K562 (cell line): ENCODE results near the gene TMA7B. TPM values are rescaled to one million over a fixed set of nuclear protein-coding genes. Genes with fewer than 3 reads are reported as not detected.

Experiments used
- ATAC-seq: fragments of 200-7000 bp; cut with Tn5 transposase; 3 replicates; pipeline ENCODE4 v1.9.1; 2020; ENCODE audit warnings: moderate library complexity
- BruUV-seq: library from RNA; stranded (reverse); fragments of 400-500 nt; replicated peaks from 2 replicates; lab custom pipeline; 2021; lab: Mats Ljungman, UMichigan
- CTCF ChIA-PET: fragments of 300-600 bp; formaldehyde crosslinking; extraction: SDS; loops from one replicate; lab custom pipeline; 2021; ENCODE audit warnings: low intra/inter-chr PET ratio; lab: Yijun Ruan, JAX
- POLR2A ChIA-PET: fragments of 300-600, 350-650 bp; sonication (Branson Sonifier 250); formaldehyde crosslinking; extraction: SDS; loops from one replicate; lab custom pipeline; 2021; ENCODE audit warnings: antibody characterized with exemption, inconsistent platforms; lab: Yijun Ruan, JAX
- DNase-seq, 4 experiments: peaks; one replicate each; pipeline versions ENCODE4 v3.0.0 to v3.0.0-alpha.2; 2011 to 2018; ENCODE audit warnings: low spot score in 3 of 4, mixed read lengths in 3 of 4; ENCODE audit errors: extremely low read depth in 1 of 4
- FAIRE-seq: peaks from 2 replicates; lab custom pipeline; 2011; peaks lifted over from hg19 to GRCh38; lab: Jason Lieb, UNC
- H2AFZ ChIP-seq: 2 replicates; pipeline ENCODE4 v1.6.0; 2011; ENCODE audit warnings: low read depth, low read length, control low read depth, inconsistent platforms
- H3K27ac ChIP-seq: fragments of 200-600 bp; 3 replicates; pipeline ENCODE4 v1.8.0; 2011; ENCODE audit warnings: low read depth, mild to moderate bottlenecking, control low read depth, inconsistent platforms, low read length, moderate library complexity, mixed read lengths; ENCODE audit errors: extremely low read depth
- H3K27me3 ChIP-seq, 2 experiments: fragments of 300-600 bp in 1 of 2; 2 replicates in 1 of 2; 3 replicates in 1 of 2; pipeline versions ENCODE4 v1.6.0 to v1.8.0; 2011; ENCODE audit warnings: inconsistent platforms in 2 of 2, low read length in 2 of 2, mild to moderate bottlenecking in 1 of 2, mixed read lengths in 1 of 2, moderate library complexity in 1 of 2; ENCODE audit not compliant: control insufficient read depth in 2 of 2, insufficient read depth in 2 of 2
- H3K36me3 ChIP-seq: fragments of 300-600 bp; 3 replicates; pipeline ENCODE4 v1.8.0; 2011; ENCODE audit warnings: mild to moderate bottlenecking, low read length, inconsistent platforms; ENCODE audit not compliant: control insufficient read depth, insufficient read depth
- H3K4me1 ChIP-seq, 2 experiments: fragments of 200-600 bp in 1 of 2; replicated peaks in 1 of 2; 2 replicates in 1 of 2; 3 replicates in 1 of 2; pipeline versions ENCODE4 v1.5.1 to v1.8.0; 2011; ENCODE audit warnings: inconsistent platforms in 2 of 2, low read length in 2 of 2, mild to moderate bottlenecking in 1 of 2, mixed read lengths in 1 of 2, moderate library complexity in 1 of 2; ENCODE audit not compliant: control insufficient read depth in 2 of 2, insufficient read depth in 2 of 2
- H3K4me2 ChIP-seq: 2 replicates; pipeline ENCODE4 v1.6.1; 2011; ENCODE audit warnings: low read length, control low read depth, inconsistent platforms, mixed read lengths; ENCODE audit not compliant: insufficient read depth
- H3K4me3 ChIP-seq: fragments of 200-600 bp; sonication (generic), shearing (Covaris generic); 2 replicates; pipeline ENCODE4 v1.5.1; 2016; ENCODE audit warnings: control low read depth, inconsistent platforms
- H3K79me2 ChIP-seq: fragments of 200-600 bp; 3 replicates; pipeline ENCODE4 v1.8.0; 2011; ENCODE audit warnings: low read length, inconsistent platforms; ENCODE audit not compliant: control insufficient read depth, insufficient read depth
- H3K9ac ChIP-seq, 2 experiments: 2 replicates each; pipeline versions ENCODE4 v1.6.0 to v1.6.1; 2011; ENCODE audit warnings: low read depth in 2 of 2, low read length in 2 of 2, control low read depth in 1 of 2, inconsistent platforms in 1 of 2, mild to moderate bottlenecking in 1 of 2, mixed read lengths in 1 of 2; ENCODE audit not compliant: insufficient read depth in 1 of 2
- H3K9me1 ChIP-seq: one replicate; pipeline ENCODE4 v1.6.0; 2011; ENCODE audit warnings: inconsistent platforms, mild to moderate bottlenecking, low read length, moderate library complexity; ENCODE audit not compliant: control insufficient read depth, insufficient read depth
- H3K9me3 ChIP-seq: replicated peaks from 2 replicates; pipeline ENCODE4 v1.5.1; 2011; ENCODE audit warnings: low read depth, low read length, inconsistent platforms; ENCODE audit not compliant: control insufficient read depth, insufficient read depth
- H4K20me1 ChIP-seq: replicated peaks from 2 replicates; pipeline ENCODE4 v1.6.1; 2011; ENCODE audit warnings: low read length, inconsistent platforms, mixed read lengths; ENCODE audit not compliant: control insufficient read depth, insufficient read depth
- CXXC5 ChIP-seq: fragments of 250-450 bp; sonication (Bioruptor Pico); IDR thresholded peaks from 2 replicates; pipeline ENCODE4 v1.8.0; 2022; ENCODE audit warnings: inconsistent platforms, mild to moderate bottlenecking, moderate library complexity
- NCOA4 ChIP-seq: fragments of 450-650 bp; IDR thresholded peaks from 2 replicates; pipeline ENCODE4 v1.6.1; 2018; ENCODE audit warnings: mild to moderate bottlenecking; ENCODE audit not compliant: partially characterized antibody
- SMARCA5 ChIP-seq: fragments of 450-650 bp; IDR thresholded peaks from 2 replicates; pipeline ENCODE4 v1.6.1; 2016
- SMARCC2 ChIP-seq: fragments of 450-650 bp; IDR thresholded peaks from 2 replicates; pipeline ENCODE4 v1.6.1; 2017; ENCODE audit warnings: antibody characterized with exemption, moderate library complexity, mild to moderate bottlenecking, low read depth
- TSHZ1 ChIP-seq: fragments of 250-450 bp; sonication (Bioruptor Pico); IDR thresholded peaks from 2 replicates; pipeline ENCODE4 v1.4.0; 2020; ENCODE audit warnings: mild to moderate bottlenecking, moderate library complexity
- YBX1 ChIP-seq: fragments of 450-650 bp; IDR thresholded peaks from 2 replicates; pipeline ENCODE4 v1.7.1; 2016; ENCODE audit warnings: mild to moderate bottlenecking
- ZNF277 ChIP-seq: fragments of 250-450 bp; sonication (Bioruptor Pico); IDR thresholded peaks from 2 replicates; pipeline ENCODE4 v1.8.0; 2022; ENCODE audit warnings: inconsistent platforms, mild to moderate bottlenecking, moderate library complexity, borderline replicate concordance
- ZNF41 ChIP-seq: fragments of 250-450 bp; sonication (Bioruptor Pico); conservative IDR thresholded peaks from 2 replicates; pipeline ENCODE4 v1.4.0; 2020; ENCODE audit warnings: mild to moderate bottlenecking
- ZNF584 ChIP-seq: fragments of 200-800 bp; sonication (Bioruptor generic); IDR thresholded peaks from 2 replicates; pipeline ENCODE4 v1.6.1; 2016; ENCODE audit warnings: low read depth, mild to moderate bottlenecking, missing genetic modification characterization, missing compliant biosample characterization
- WGBS: fragments of 100-300 bp; shearing (Covaris generic); methylation state at CpG from one replicate; pipeline ENCODE4 v1.1.6; 2016; ENCODE audit warnings: low coverage, mixed read lengths; ENCODE audit not compliant: insufficient coverage; ENCODE audit errors: missing lambda C conversion rate; 5-methylcytosine and 5-hydroxymethylcytosine counted together
- in situ Hi-C: fragments of 300-500 bp; cut with MboI; formaldehyde crosslinking; loops from 4 replicates; pipeline ENCODE4 v1.15.0; 2018; ENCODE audit warnings: inconsistent platforms, mixed read lengths
- intact Hi-C: fragments of 100-400 bp; cut with micrococcal nuclease; formaldehyde crosslinking; loops from 2 replicates; pipeline ENCODE4 v1.14.2; 2022
- polyA plus RNA-seq, 8 experiments: library from polyadenylated mRNA; depleted of rRNA in 4 of 8; stranded (reverse) in 5 of 8; unstranded in 3 of 8; fragments of >200 nt; fragmentation: Nextera tagmentation in 2 of 8; fragmentation: Illumina TruSeq in 1 of 8; extraction: Ambion mirVana in 2 of 8; extraction: Trizol in 1 of 8; gene quantifications; 2 replicates each; pipeline versions ENCODE4 v1.2.1 to v1.2.3, GENCODE V29; 2011 to 2014; ENCODE audit warnings: inconsistent platforms in 1 of 8, missing spikeins in 1 of 8
- total RNA-seq, 7 experiments: library from RNA; depleted of rRNA in 6 of 7; stranded (reverse); fragments of >200 nt in 6 of 7; fragmentation: Illumina TruSeq in 2 of 7; extraction: Trizol in 2 of 7; gene quantifications; 2 replicates each; pipeline versions ENCODE4 v1.2.1 to v1.2.3, GENCODE V29; 2011 to 2021; ENCODE audit warnings: low replicate concordance in 1 of 7
- TF ChIP-seq, protein P1 (sequence below), 2 experiments: fragments of 200-800 bp in 1 of 2; sonication (Bioruptor generic) in 1 of 2; sonication (generic) in 1 of 2; formaldehyde crosslinking in 1 of 2; IDR thresholded peaks in 1 of 2; conservative IDR thresholded peaks in 1 of 2; 2 replicates each; pipeline versions ENCODE4 v1.5.0 to v1.6.1; 2016 to 2020; ENCODE audit warnings: missing compliant biosample characterization in 1 of 2, missing genetic modification characterization in 1 of 2, missing genetic modification reagents in 1 of 2
- TF ChIP-seq, protein P2 (sequence below), 2 experiments: IDR thresholded peaks in 1 of 2; conservative IDR thresholded peaks in 1 of 2; 2 replicates each; pipeline ENCODE4 v1.6.1; 2016; ENCODE audit warnings: low read depth in 2 of 2, mild to moderate bottlenecking in 1 of 2, missing compliant biosample characterization in 1 of 2, missing genetic modification characterization in 1 of 2, moderate library complexity in 1 of 2

Gene TMA7B
- total and polyA plus RNA-seq, 9 of the 15 experiments (the other 6 are each of a cell fraction or from before 2014, with no cell fraction given) = 5.6 to 14.2 (median 11.8) TPM

- TF ChIP-seq TSHZ1 (CRISPR knock-in tag) (no peak), YBX1 (no peak), ZNF584 (no peak)
Measured at GRCh38 chr22:39931251-39931650, 28.9 kb upstream of the TMA7B start (continued).

GRCh38 chr22:39932166-39932565 lies 28.0 kb upstream of the TMA7B start:
- CTCF ChIA-PET = no interaction called here
- H3K4me1 ChIP-seq = peaks cover 5 to 56% of the 10 kb centered on the region in 2 experiments; a peak in 4 of 5 replicates
- FAIRE-seq = no peak
- TF ChIP-seq, protein P1, sequence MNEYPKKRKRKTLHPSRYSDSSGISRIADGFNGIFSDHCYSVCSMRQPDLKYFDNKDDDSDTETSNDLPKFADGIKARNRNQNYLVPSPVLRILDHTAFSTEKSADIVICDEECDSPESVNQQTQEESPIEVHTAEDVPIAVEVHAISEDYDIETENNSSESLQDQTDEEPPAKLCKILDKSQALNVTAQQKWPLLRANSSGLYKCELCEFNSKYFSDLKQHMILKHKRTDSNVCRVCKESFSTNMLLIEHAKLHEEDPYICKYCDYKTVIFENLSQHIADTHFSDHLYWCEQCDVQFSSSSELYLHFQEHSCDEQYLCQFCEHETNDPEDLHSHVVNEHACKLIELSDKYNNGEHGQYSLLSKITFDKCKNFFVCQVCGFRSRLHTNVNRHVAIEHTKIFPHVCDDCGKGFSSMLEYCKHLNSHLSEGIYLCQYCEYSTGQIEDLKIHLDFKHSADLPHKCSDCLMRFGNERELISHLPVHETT (CRISPR knock-in tag; conservative IDR thresholded peaks at IDR 0.05 in 1 of 2, IDR thresholded peaks at IDR 0.05 in 1 of 2) = no peak
- no peak for TF ChIP-seq NCOA4
- TF ChIP-seq ZNF277 (CRISPR knock-in tag) = no peak
- no peak for TF ChIP-seq ZNF41 (CRISPR knock-in tag)
- no peak for TF ChIP-seq SMARCA5
- TF ChIP-seq, protein P2, sequence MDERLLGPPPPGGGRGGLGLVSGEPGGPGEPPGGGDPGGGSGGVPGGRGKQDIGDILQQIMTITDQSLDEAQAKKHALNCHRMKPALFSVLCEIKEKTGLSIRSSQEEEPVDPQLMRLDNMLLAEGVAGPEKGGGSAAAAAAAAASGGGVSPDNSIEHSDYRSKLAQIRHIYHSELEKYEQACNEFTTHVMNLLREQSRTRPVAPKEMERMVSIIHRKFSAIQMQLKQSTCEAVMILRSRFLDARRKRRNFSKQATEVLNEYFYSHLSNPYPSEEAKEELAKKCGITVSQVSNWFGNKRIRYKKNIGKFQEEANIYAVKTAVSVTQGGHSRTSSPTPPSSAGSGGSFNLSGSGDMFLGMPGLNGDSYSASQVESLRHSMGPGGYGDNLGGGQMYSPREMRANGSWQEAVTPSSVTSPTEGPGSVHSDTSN (CRISPR knock-in tag; IDR thresholded peaks at IDR 0.05; ENCODE audit: low read depth) = no peak
- TF ChIP-seq, protein P2 (tag; conservative IDR thresholded peaks at IDR 0.05; ENCODE audit: low read depth) = no peak
- TF ChIP-seq CXXC5 (CRISPR knock-in tag) = no peak
- no peak for TF ChIP-seq SMARCC2

More at GRCh38 chr22:39932166-39932565, 28.0 kb upstream of the TMA7B start:
- Histone ChIP-seq H4K20me1 (no peaks in the 10 kb centered on the region), H3K4me3 (no peak overlapping the region), H3K9me3 (no peaks in the 10 kb centered on the region), H3K27me3 (no peaks in the 10 kb centered on the region), H3K9ac (no peak overlapping the region), H3K36me3 (no peaks in the 10 kb centered on the region), H3K4me2 (no peak overlapping the region), H3K27ac (no peak overlapping the region), H3K9me1 (no peaks in the 10 kb centered on the region), H3K79me2 (peaks cover 6% of the 10 kb centered on the region; the same call in 1 of the 3 replicates), H2AFZ (no peak overlapping the region)
- intact Hi-C loops = loop anchor here (5.0 kb wide), 1 partner anchor 65 kb away; no protein-coding TSS in a partner anchor
- DNase-seq (no peak), ATAC-seq (no peak)
- POLR2A ChIA-PET = interaction anchor here (0.6 kb wide), 1 partner anchor 143 kb away, joined by 3 read pairs; no protein-coding TSS in a partner anchor
- BruUV-seq = no TSS peak
- 60% methylated on average over 2 of the region's 2 CpGs for WGBS
- in situ Hi-C loops = no loop called here
